EL (cell line): ENCODE measurements around the gene SEMA6A.
A peak's percentile ranks its signal among the peaks of the same experiment; 100 is the strongest.

ENCODE experiments used
- DNase-seq: peaks from one replicate; pipeline ENCODE4 v3.0.0-alpha.2; 2016

SEMA6A gene, protein sequence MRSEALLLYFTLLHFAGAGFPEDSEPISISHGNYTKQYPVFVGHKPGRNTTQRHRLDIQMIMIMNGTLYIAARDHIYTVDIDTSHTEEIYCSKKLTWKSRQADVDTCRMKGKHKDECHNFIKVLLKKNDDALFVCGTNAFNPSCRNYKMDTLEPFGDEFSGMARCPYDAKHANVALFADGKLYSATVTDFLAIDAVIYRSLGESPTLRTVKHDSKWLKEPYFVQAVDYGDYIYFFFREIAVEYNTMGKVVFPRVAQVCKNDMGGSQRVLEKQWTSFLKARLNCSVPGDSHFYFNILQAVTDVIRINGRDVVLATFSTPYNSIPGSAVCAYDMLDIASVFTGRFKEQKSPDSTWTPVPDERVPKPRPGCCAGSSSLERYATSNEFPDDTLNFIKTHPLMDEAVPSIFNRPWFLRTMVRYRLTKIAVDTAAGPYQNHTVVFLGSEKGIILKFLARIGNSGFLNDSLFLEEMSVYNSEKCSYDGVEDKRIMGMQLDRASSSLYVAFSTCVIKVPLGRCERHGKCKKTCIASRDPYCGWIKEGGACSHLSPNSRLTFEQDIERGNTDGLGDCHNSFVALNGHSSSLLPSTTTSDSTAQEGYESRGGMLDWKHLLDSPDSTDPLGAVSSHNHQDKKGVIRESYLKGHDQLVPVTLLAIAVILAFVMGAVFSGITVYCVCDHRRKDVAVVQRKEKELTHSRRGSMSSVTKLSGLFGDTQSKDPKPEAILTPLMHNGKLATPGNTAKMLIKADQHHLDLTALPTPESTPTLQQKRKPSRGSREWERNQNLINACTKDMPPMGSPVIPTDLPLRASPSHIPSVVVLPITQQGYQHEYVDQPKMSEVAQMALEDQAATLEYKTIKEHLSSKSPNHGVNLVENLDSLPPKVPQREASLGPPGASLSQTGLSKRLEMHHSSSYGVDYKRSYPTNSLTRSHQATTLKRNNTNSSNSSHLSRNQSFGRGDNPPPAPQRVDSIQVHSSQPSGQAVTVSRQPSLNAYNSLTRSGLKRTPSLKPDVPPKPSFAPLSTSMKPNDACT

DNA sequence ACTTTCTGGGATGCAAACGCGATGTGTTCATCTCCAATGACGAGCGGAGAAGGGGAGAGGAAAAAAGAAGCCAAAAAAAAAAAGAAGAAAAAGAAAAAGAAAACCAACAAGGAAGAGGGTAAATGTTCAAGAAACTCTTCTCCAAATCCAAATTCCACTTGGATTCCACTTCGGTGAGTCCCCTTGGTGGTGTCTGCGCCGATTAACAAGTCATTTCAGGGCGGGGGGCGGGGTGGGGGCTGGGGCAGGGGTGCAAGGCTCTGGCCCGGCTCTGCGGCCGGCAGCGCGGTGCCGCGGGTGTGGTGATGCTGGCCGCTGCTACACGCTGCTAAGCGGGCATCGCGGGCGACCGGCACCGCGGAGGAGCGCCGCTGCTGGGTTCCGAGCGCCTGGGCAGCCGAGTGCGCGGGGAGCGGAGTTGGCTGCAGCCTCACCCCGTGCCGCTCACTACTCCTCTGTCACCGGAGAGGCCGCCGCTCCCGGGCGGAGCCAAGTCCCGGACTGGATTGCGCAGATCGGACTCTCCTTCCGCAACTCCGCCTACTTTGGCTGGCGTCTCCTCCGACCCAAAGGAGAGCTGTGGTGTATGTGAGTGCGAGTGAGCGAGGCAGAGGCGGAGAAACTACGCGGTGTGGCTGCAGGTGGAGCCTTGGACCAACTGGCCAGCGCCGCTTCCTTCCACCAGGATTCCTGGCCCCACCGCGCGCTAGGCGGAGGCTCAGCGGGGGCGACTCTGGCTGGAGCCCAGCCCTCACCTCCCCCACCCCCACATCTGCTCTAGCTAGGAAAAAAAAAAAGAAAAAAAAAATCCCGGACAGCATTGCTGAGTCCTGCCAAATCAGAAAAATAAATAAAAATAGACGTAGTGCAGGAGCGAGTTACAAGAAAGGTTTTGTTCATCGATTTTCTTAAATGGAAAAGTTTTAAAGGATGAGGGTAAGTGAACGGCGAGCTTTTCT, at the start of gene SEMA6A:
Gene SEMA6A, minus strand, starts transcription at position 457 of the 959 bp plus-strand sequence. CDS start 69,879 bp downstream, outside the sequence.
- peak; percentile 81 for DNase-seq

DNA sequence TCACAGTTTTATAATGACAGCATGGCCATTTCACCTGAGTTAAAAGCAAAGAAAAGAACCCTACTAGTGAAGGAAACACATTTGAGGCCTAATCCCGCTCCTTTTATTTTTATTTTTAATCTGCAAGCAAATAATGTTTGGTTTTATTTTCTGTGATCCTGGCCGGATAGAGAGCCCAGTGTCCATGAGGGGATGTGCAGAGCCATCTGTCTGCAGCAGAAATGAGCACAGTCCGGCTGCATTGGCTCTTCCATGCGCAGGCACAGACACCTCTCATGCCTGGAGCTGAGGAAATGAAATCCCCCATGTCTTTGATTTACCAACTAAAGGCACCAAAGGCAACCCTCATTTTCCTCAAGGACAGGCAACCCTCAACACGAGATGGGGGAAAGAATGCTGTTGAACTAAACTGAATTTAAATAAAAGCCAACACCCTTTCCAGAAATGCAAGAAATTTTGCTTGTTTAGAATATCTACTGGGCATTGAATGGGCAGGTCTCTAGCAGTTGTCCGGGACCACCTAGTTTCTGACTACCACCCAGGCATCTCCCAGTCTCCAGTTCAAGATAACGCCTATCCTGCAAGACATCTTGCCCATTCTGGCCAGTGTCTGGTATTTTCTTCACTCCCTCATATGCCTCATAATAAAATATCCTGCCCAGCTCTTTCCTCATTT, 47.9 kb upstream of the SEMA6A start:
- no peak for DNase-seq

DNA sequence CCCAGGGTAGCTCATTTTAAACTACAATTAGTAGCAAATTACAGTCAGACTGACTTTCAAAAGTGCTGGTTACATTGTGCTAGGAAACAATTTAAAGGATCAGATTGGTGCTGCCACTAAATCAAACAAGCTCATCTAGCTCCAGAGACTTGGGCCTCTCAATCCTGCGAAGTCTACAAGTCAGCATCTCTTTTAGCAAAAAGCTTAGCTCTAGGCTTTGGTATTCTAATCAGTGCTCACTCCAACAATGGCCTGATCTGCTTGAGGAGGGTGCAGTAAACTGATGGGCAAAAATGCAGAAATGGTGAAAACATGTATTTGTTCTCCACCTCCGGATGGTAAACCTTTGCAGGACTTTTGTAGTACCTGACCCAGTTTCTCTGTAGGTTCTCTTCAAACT, 47.0 kb upstream of the SEMA6A start:
- no peak for DNase-seq

DNA sequence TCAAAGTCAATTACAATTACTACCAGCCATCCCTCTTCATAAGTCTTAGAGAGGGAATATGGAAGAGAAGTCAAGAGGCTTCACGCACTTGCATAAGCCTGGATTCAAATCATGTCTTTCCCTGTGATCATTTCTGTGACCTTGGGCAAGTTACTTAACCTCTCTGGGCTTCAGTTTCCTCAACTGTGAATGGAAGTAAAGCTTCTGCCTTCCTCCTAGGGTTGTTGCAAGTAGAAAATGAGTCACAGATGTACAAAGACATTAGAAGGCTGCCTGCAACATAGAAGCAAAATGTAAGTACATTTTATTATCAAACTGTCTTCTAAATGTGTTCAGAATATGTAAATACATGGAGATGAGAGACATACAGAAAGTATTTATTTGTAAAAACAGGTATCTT, 42.3 kb upstream of the SEMA6A start:
- DNase-seq = no peak

DNA sequence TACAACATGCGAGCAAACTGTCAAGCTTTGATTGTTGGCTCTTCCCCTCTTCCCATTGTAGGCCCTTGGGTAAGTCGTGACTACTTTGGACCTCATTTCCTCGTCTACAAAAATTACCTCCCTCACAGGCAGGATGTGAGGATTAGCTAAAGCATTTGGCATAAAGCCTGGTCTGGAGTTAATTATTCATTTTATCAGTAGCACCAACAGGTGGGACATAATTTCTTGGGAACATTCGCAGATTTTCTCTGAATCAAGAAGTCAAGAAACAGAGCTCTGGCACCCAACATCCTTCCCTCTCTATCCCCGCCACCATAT, 39.9 kb upstream of the SEMA6A start:
- DNase-seq = no peak

DNA sequence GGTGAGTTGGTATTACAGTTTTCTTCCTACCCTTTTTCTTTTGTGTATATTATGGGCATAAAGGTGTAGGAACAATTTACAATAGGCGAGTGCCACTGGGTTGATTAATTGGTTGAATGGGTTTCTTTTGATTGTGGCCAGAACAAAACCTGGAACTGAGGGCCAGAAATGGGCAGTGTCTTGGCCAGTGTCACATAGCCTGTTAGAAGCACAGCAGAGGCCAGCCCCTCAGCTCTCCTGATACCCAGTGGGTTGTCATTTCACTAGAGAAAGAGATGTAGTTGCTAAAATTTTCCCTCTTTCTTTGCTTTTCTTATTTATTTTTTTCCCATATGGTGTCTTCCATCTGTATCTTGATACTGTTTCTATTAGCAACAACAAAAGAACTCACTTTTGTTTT, 38.8 kb upstream of the SEMA6A start:
- DNase-seq = no peak

DNA sequence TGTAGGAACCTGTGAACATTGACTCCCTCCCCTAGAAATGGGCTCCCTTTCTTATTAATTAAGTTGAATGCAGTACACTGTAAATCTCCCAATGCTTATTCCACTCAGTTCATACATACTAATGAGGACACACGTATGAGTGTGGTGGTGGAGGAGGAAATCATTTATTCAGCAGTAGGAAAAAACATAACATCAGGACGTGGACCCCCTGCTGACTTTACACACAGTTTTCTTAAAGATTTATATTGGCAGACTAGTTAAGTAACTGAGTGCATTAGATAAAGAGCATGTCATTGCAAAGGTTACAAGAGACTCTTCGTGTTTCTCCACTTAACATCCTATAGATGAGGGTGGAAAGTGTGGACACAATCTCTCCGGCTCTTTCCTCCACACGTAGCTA, 37.8 kb upstream of the SEMA6A start:
- DNase-seq = no peak

DNA sequence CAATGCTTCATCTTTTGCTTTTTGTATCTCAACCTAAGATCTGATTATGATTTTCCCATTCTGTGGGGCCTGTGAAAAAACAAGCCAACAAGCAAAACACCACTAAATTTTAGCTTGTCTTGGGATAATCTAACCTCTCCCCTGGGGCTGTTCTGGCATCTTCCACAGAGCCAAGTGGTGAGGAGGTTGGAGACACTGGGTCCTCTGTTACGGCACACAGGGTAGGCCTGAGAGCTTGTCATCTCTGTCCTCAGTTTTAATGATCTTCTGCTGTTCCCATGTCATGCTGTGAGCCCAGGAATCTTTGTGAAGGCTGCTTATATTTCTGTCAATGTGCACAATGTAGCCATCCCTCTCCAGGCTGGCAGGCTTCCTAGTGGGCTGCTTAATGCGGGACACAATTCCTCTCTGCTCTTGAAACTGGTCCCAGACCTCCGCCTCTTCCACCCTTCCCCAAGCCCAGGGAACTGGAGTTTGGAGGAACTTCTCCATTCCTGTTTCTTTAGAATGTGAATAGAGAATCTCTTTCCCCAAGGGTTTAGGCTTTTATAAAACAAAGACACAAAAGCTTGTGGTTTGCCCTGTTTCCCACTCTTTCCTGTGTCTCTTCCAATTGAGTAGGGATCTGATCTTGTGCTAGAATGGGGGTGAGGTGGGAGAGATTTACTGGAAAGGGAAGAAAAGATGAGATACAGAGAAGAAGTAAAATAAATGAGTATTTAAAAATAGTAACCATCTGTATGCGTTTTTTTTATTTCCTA, 30.9 kb upstream of the SEMA6A start:
- DNase-seq = no peak

DNA sequence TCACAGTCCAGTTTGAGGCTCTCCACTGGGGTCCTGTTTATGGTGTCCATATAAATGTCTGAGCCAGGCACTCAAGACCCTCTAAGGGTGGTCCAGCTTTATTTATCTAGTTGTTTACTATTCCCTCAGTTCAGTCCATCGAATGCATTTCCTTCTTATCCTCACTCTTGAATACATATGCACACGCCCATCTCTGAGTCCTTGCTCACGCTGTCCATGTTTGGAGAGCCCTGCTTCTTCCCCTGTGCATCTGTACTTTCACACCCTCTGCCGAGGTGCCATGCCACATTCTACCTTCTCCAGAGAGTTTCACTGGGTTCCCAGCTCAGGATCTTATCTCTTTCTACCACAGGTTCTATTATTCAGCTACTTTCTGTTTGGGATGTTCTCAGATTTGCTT, 30.2 kb upstream of the SEMA6A start:
- no peak for DNase-seq

DNA sequence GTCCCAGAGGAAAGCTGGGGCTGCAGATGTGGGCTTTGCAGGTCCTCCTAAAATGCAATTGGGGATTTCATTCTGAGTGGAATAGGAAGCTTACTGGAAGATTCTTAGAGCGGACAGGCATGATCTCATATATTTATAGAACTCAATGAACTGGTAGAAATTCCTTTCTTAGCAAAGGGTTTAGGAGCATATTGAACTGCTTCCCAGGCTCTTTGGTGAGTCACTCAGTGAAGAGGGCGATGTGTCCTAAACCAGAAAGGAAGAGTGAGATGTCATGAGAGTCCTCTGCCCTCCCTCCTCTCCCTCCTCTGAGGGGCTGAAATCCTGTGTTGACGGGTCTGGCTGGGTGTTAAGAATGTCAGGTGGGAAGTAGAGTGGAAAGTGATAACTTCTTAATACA, 26.3 kb upstream of the SEMA6A start:
- peak; percentile 6 for DNase-seq

DNA sequence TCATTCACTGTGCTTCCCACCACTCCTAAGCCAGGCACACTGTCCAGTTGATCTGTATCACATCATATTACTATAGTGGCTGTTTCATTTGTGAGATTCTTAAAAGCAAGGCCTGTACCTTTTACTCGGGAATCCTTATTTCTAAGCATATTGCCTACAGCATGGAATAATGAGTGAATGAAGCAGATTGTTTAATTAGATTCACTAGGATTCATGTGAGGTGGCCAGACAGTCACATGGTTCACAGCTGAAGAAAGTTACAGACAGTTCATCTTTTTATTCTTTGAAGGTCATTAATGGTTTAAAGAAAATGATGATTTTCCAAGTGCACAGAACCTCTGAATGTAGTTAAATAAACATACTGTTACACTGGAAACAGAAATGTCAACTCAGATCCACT, 24.3 kb upstream of the SEMA6A start:
- DNase-seq = no peak

DNA sequence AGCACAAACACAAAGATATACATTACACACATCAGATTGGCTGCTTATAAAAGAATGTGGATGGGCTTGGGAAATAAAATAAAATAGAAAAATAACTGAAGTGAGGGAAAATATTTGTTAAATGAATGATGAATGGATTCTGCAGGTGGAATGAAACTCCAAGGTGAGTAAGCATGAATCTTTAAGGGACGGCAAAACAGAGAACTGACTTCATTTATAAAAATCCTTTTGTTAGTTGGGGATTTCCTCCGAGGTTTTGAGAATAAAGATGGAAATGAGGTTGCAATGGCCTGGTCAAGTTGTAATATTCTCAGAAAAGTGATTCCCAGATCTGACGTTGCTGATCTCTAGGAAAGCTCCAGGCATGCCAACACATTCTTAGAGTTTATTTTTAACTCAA, 20.9 kb upstream of the SEMA6A start:
- no peak for DNase-seq

DNA sequence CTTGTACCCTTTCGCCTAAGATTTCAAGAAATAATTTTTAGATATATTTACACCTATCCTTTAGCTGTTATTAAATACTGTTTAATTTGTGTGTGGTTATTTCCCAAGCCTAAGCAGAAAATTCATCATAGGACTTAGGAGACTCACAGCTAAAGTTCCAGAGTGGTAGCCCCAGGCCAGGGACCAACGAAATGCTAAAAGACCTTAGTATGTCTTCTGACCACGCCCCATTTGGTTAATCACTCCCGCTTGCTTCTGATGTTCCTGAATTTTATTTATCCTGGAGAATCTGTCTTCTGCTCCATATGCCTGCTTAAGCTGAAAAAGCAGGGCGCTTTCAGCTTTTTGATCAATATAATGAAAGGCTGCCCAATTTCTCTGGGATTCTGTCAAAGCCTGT, 18.7 kb upstream of the SEMA6A start:
- DNase-seq = no peak

DNA sequence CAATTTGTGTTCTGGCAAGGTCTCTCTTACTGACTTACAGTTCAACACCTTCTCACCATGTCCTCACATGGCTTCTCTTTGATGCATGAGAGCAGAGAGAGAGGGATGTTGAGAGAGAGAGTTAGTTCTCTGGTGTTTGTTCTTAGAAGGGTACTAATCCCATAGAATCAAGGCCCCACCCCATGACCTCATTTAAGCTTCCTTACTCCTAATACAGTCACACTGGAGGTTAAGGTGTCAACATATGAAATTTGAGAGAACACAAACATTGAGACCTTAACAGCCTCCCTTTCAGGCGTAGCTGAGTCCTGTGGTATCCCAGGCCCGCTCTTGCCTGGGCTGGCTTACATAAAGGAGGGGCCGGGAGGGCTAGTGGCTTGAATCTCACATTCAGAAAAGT, 10.6 kb upstream of the SEMA6A start:
- DNase-seq = no peak

DNA sequence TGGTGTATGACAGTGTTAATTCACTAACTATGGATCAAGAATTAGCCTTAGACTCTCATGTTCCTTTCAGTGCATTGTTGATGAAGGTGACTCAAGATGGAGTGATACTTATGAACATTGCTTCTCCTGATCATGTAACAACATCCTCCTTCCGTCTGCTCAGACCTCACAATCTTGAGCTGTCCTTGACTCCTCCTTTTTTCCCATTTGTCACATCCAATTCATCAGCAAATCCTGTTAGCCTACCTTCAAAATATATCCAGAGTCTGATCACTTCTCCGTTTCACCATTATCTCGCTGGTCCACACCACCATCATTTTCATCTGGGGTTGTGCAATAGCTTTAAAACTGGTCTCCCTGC, 9.2 kb upstream of the SEMA6A start:
- DNase-seq = no peak

DNA sequence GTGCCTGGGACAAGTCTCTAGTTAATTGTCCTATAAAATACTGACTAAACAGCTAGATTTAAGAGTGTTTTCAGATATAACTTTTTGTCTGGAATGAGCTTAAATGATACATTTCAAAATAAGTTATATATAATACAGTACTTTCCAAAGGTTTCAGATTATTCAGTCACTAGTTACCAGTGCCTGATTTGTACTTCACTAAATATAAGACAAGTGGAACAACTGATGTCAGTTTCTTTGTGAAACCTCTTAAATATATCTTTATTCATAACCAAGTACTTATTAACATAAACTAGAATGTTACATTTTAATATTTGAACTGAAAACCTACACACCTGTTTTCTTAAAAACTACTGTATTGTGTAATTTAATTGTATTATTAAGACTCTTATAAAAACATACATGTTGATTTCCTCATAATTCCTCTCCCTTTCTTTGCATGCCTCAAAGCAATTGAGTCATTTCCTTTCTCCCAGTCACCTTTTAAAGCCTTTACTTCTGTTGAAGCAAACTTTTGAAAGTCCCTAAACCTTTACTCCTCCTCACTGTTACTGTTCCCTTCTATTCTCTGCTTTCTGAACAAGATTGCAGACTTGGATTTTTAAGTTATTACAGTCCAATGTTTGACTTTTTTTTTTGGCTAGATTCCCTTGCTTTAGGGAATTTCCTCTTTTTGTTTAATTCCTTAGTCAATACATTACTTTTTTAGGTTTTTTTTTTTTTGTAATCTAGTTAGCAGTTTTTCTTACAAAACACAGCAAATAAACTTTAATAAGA, 8.7 kb upstream of the SEMA6A start:
- no peak for DNase-seq

DNA sequence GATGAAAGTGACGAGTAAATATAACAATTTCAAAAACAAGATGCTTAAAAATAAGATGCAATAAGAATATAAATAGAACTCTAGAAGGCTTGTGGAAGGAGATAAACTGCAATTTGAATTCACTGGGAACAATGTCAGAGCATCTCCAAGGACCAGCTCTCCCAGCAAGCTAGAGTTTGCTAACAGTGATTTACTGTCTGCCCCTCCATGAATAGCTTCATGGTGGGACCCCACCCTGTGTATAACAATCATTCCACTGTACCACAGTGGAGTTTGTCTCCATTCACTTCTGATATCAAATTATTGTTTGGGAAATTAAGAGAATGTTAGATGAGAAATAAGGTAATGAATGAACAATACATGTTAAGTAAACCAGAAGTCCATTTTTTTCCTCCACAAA, 7.3 kb upstream of the SEMA6A start:
- DNase-seq = no peak

DNA sequence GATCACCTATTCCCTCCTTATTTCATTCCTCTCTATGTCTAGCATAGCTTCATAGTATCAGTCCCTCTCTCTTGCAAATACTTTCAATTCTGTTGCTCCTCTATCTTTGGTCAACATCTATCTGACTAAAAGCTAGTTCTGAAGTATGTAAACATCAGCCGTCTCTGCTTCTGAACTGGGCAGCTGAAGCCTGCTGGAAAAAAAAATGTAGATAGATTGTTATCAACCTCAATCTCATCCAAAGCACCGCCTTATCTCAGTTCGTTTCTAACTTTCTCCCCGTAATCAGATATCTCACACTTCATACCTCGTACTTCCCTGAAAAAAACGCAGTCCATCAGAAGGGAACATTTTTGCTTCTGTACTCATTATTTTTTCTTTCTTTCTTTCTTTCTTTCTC, 4.5 kb upstream of the SEMA6A start:
- no peak for DNase-seq

DNA sequence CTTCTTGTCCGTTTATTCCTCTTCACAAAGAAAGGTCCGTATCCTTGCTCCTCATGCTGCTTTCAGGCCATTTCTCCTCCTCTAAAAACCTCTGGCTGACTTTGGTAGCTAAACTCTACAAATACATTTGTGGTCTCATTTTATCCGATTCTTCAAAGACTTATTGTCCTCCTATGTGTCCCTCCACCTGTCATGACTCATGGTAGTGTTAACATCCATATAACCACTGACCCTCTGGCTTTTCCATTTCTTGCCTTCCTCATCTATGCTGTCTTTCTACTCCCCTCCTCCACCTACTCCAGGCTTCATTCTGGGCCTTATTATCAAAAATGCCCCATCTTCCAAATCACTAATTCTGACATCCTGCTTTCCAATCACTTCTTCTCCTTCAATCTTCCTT, 4.1 kb upstream of the SEMA6A start:
- no peak for DNase-seq

DNA sequence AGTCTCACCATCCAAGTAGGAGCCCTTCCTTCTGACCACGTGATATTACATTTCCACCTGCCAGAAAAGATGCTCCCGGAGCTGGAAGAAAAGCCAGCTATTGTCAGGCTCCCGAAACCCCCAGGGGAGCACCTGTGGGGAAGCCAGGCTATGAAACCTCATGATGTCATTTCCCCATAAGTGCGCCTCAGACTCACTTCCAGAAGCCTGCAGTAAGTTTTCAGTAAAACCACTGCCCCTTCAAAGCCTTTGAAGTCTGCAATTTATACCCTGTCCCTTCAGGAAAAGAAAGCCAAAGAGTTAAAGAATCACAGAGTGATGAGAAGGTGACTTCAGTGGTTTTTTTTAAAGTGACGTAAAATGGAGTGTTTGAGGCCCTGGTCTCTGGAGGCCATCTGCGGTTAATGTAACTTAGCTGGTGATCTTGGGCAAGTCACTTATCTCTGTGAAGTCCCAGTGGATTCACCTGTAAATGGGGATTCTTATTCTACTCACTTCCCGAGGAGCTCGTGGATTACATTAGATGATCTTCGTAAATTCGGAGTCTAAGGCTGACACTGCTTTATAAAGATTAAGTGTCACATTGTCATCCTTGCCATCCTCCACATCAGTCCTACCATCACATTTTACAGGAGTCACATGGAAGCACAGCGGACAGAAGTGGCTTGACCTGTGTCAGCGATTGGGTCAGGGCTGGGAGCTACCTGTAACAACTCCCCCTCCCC, 2.6 kb upstream of the SEMA6A start:
- no peak for DNase-seq
